H1 (cell line): ENCODE measurements around the gene TAGLN3. TPM values are rescaled to one million over a fixed set of nuclear protein-coding genes. Genes with fewer than 3 reads are reported as not detected.

Source experiments
- CTCF ChIA-PET: fragments of 300-600 bp; sonication (Branson Sonifier 250); formaldehyde crosslinking; loops from one replicate; lab custom pipeline; 2021; ENCODE audit not compliant: partially characterized antibody; lab: Charles Lee
- POLR2A ChIA-PET: fragments of 300-600 bp; sonication (Branson Sonifier 250); formaldehyde crosslinking; loops from one replicate; lab custom pipeline; 2021; ENCODE audit warnings: inconsistent platforms; ENCODE audit not compliant: partially characterized antibody; lab: Charles Lee
- DNase-seq, 2 experiments: peaks; one replicate each; pipeline versions ENCODE4 v3.0.0 to v3.0.0-alpha.2; 2010 to 2022; ENCODE audit warnings: low spot score in 2 of 2, low read depth in 1 of 2, mixed read lengths in 1 of 2
- FAIRE-seq: peaks from 2 replicates; lab custom pipeline; 2011; peaks lifted over from hg19 to GRCh38; lab: Jason Lieb, UNC
- H2AFZ ChIP-seq: 2 replicates; pipeline ENCODE4 v1.8.1; 2012; ENCODE audit warnings: low read length, inconsistent platforms
- H2AK5ac ChIP-seq: 2 replicates; pipeline ENCODE4 v1.6.1; 2013; ENCODE audit warnings: low read depth, low read length
- H2BK120ac ChIP-seq: replicated peaks from 2 replicates; pipeline ENCODE3; 2013; ENCODE audit warnings: low read depth, low read length, inconsistent platforms
- H2BK12ac ChIP-seq: 2 replicates; pipeline ENCODE4 v1.6.1; 2013; ENCODE audit warnings: low read depth, low read length
- H2BK15ac ChIP-seq: 2 replicates; pipeline ENCODE4 v1.6.1; 2013; ENCODE audit warnings: low read length
- H2BK20ac ChIP-seq: 2 replicates; pipeline ENCODE4 v1.6.1; 2013; ENCODE audit warnings: low read length
- H2BK5ac ChIP-seq: 2 replicates; pipeline ENCODE4 v1.6.1; 2013; ENCODE audit warnings: low read depth, low read length
- H3K14ac ChIP-seq: 2 replicates; pipeline ENCODE4 v1.6.1; 2013; ENCODE audit warnings: inconsistent platforms; ENCODE audit not compliant: insufficient read length
- H3K18ac ChIP-seq: 2 replicates; pipeline ENCODE4 v1.6.1; 2013; ENCODE audit warnings: low read length; ENCODE audit errors: extremely low read depth
- H3K23ac ChIP-seq: 2 replicates; pipeline ENCODE4 v1.6.1; 2013; ENCODE audit warnings: inconsistent platforms; ENCODE audit not compliant: insufficient read length
- H3K23me2 ChIP-seq: 2 replicates; pipeline ENCODE4 v1.6.1; 2013; ENCODE audit warnings: low read depth, low read length
- H3K27ac ChIP-seq: 2 replicates; pipeline ENCODE4 v1.6.1; 2011; ENCODE audit warnings: low read depth, low read length, inconsistent platforms
- H3K27me3 ChIP-seq, 4 experiments: replicated peaks in 1 of 4; 1 replicate in 1 of 4; 2 replicates in 3 of 4; pipeline versions ENCODE4 v1.6.1 to v1.8.1; 2011 to 2013; ENCODE audit warnings: low read length in 3 of 4, mild to moderate bottlenecking in 3 of 4, inconsistent platforms in 2 of 4, mixed read lengths in 2 of 4, moderate library complexity in 1 of 4; ENCODE audit not compliant: control insufficient read depth in 3 of 4, insufficient read depth in 3 of 4; ENCODE audit errors: extremely low read depth in 1 of 4
- H3K36me3 ChIP-seq, 4 experiments: 2 replicates each; pipeline versions ENCODE4 v1.6.1 to v1.8.1; 2011 to 2013; ENCODE audit warnings: mild to moderate bottlenecking in 4 of 4, low read length in 3 of 4, moderate library complexity in 2 of 4, control low read depth in 1 of 4, inconsistent platforms in 1 of 4; ENCODE audit not compliant: insufficient read depth in 4 of 4, control insufficient read depth in 2 of 4
- H3K4ac ChIP-seq: replicated peaks from 2 replicates; pipeline ENCODE3; 2013; ENCODE audit warnings: low read length, low read depth, mixed read lengths, inconsistent platforms; ENCODE audit not compliant: insufficient read length
- H3K4me1 ChIP-seq, 4 experiments: replicated peaks in 1 of 4; 1 replicate in 1 of 4; 2 replicates in 3 of 4; pipeline versions ENCODE4 v1.6.1 to v1.8.1; 2011 to 2013; ENCODE audit warnings: low read length in 3 of 4, inconsistent platforms in 2 of 4, mixed read lengths in 1 of 4; ENCODE audit not compliant: insufficient read depth in 4 of 4, control insufficient read depth in 3 of 4
- H3K4me2 ChIP-seq, 2 experiments: 2 replicates each; pipeline versions ENCODE4 v1.6.1 to v1.8.1; 2011 to 2013; ENCODE audit warnings: low read depth in 2 of 2, low read length in 2 of 2, control low read depth in 1 of 2, inconsistent platforms in 1 of 2, mild to moderate bottlenecking in 1 of 2; ENCODE audit not compliant: insufficient read depth in 1 of 2
- H3K4me3 ChIP-seq, 4 experiments: fragments of 200-600, 300-600 bp in 1 of 4; sonication (generic), shearing (Covaris generic), sonication (Bioruptor Twin) in 1 of 4; 2 replicates each; pipeline versions ENCODE4 v1.5.1 to v1.8.1; 2011 to 2016; ENCODE audit warnings: low read length in 4 of 4, low read depth in 3 of 4, control low read depth in 2 of 4, inconsistent platforms in 2 of 4, mild to moderate bottlenecking in 2 of 4, mixed read lengths in 1 of 4, moderate library complexity in 1 of 4; ENCODE audit not compliant: insufficient read depth in 2 of 4; ENCODE audit errors: extremely low read depth in 1 of 4
- H3K56ac ChIP-seq: replicated peaks from 2 replicates; pipeline ENCODE3; 2013; ENCODE audit warnings: low read depth, mild to moderate bottlenecking, mixed read lengths, low read length, inconsistent platforms; ENCODE audit not compliant: insufficient read length
- H3K79me1 ChIP-seq: 2 replicates; pipeline ENCODE4 v1.6.1; 2013; ENCODE audit warnings: low read depth, low read length, control low read depth
- H3K79me2 ChIP-seq, 2 experiments: 2 replicates each; pipeline versions ENCODE4 v1.6.1 to v1.8.1; 2012 to 2013; ENCODE audit warnings: low read length in 2 of 2, mild to moderate bottlenecking in 2 of 2, inconsistent platforms in 1 of 2; ENCODE audit not compliant: insufficient read depth in 2 of 2, control insufficient read depth in 1 of 2
- H3K9ac ChIP-seq, 4 experiments: replicated peaks in 1 of 4; 1 replicate in 1 of 4; 2 replicates in 3 of 4; pipeline versions ENCODE4 v1.6.1 to v1.8.1; 2011 to 2013; ENCODE audit warnings: low read depth in 3 of 4, low read length in 3 of 4, control low read depth in 2 of 4, mild to moderate bottlenecking in 2 of 4, moderate library complexity in 2 of 4, inconsistent platforms in 1 of 4; ENCODE audit errors: extremely low read depth in 1 of 4
- H3K9me3 ChIP-seq, 2 experiments: 2 replicates each; pipeline versions ENCODE4 v1.6.1 to v1.8.1; 2012 to 2013; ENCODE audit warnings: mild to moderate bottlenecking in 2 of 2, moderate library complexity in 2 of 2, control low read depth in 1 of 2, inconsistent platforms in 1 of 2, low read depth in 1 of 2, low read length in 1 of 2, mixed read lengths in 1 of 2; ENCODE audit not compliant: insufficient read depth in 2 of 2
- H4K20me1 ChIP-seq, 2 experiments: replicated peaks in 1 of 2; 2 replicates each; pipeline versions ENCODE3 to v1.8.1; 2011 to 2013; ENCODE audit warnings: inconsistent platforms in 2 of 2, low read length in 2 of 2, mild to moderate bottlenecking in 1 of 2; ENCODE audit not compliant: insufficient read depth in 2 of 2, control insufficient read depth in 1 of 2
- H4K5ac ChIP-seq: 2 replicates; pipeline ENCODE4 v1.6.1; 2013; ENCODE audit warnings: low read length, low read depth, mixed read lengths, inconsistent platforms; ENCODE audit not compliant: insufficient read length
- H4K8ac ChIP-seq: 2 replicates; pipeline ENCODE4 v1.8.0; 2013; ENCODE audit warnings: mild to moderate bottlenecking, moderate library complexity, low read length, inconsistent platforms; ENCODE audit not compliant: insufficient read depth; ENCODE audit errors: extremely low read depth
- H4K91ac ChIP-seq: replicated peaks from 2 replicates; pipeline ENCODE3; 2013; ENCODE audit warnings: low read length, mixed read lengths, inconsistent platforms; ENCODE audit not compliant: insufficient read length
- ASH2L ChIP-seq: fragments of 200-600, 300-600 bp; sonication (generic); IDR thresholded peaks from one replicate; pipeline ENCODE4 v1.7.1; 2017; ENCODE audit warnings: low read length
- CBX5 ChIP-seq: fragments of 300-800, 300-1000 bp; sonication (generic); IDR thresholded peaks from 2 replicates; pipeline ENCODE4 v1.7.1; 2016; ENCODE audit warnings: antibody characterized with exemption, low read length, low read depth
- HDAC2 ChIP-seq, 2 experiments: fragments of 300-600 bp in 1 of 2; sonication (generic) in 1 of 2; IDR thresholded peaks; 2 replicates each; pipeline ENCODE4 v1.6.1; 2011 to 2012; ENCODE audit warnings: low read depth in 2 of 2, low read length in 2 of 2, mild to moderate bottlenecking in 2 of 2, moderate library complexity in 2 of 2, borderline replicate concordance in 1 of 2, inconsistent platforms in 1 of 2
- KDM4A ChIP-seq: IDR thresholded peaks from one replicate; pipeline ENCODE4 v1.7.1; 2012; ENCODE audit warnings: low read depth, mild to moderate bottlenecking, moderate library complexity, low read length, inconsistent platforms; ENCODE audit not compliant: severe bottlenecking
- PHF8 ChIP-seq: fragments of 200-600 bp; sonication (generic); conservative IDR thresholded peaks from 2 replicates; pipeline ENCODE4 v1.7.1; 2012; ENCODE audit warnings: low read depth, mild to moderate bottlenecking, inconsistent platforms, low read length, moderate library complexity
- POLR2A ChIP-seq, 2 experiments: IDR thresholded peaks; 1 replicate in 1 of 2; 2 replicates in 1 of 2; pipeline ENCODE4 v1.6.1; 2011; ENCODE audit warnings: low read depth in 2 of 2, low read length in 2 of 2, mild to moderate bottlenecking in 2 of 2; ENCODE audit errors: control extremely low read depth in 1 of 2
- YY1 ChIP-seq: IDR thresholded peaks from 2 replicates; pipeline ENCODE4 v1.6.1; 2011; ENCODE audit warnings: low read depth, mild to moderate bottlenecking, low read length
- WGBS, 2 experiments: shearing (Covaris generic) in 1 of 2; methylation state at CpG; one replicate each; pipeline versions ENCODE4 v1.1.6 to v1.1.7; 2013 to 2015; ENCODE audit warnings: low lambda C conversion rate in 2 of 2, mixed read lengths in 2 of 2, inconsistent platforms in 1 of 2, low coverage in 1 of 2, missing lambda C conversion rate in 1 of 2; ENCODE audit not compliant: insufficient replicate concordance in 2 of 2, insufficient coverage in 1 of 2, insufficient read length in 1 of 2; ENCODE audit errors: extremely low coverage in 1 of 2, missing lambda C conversion rate in 1 of 2; 5-methylcytosine and 5-hydroxymethylcytosine counted together
- polyA plus RNA-seq, 7 experiments: library from polyadenylated mRNA; depleted of rRNA in 3 of 7; stranded (reverse) in 5 of 7; unstranded in 2 of 7; fragments of >200 nt in 5 of 7; fragments of 200-250 nt in 2 of 7; gene quantifications; 1 replicate in 5 of 7; 2 replicates in 1 of 7; 4 replicates in 1 of 7; pipeline versions ENCODE4 v1.2.1 to v1.2.3, GENCODE V29; 2011 to 2013; ENCODE audit warnings: missing spikeins in 2 of 7, mixed read lengths in 2 of 7
- total RNA-seq: library from RNA; stranded (reverse); fragmentation: NEBNext Ultra II Directional; extraction: Animal tissue kit (Norgen Biotek cat#: 25700); gene quantifications from 2 replicates; pipeline ENCODE4 v1.2.1, GENCODE V29; 2021

The TAGLN3 gene
- total and polyA plus RNA-seq, 2 of the 8 experiments (the other 6 are each of a cell fraction or from before 2014, with no cell fraction given) = 6.3 to 7.5 TPM

GRCh38 chr3:111999484-112000324 is 982 bp downstream of the TAGLN3 start:
- Histone ChIP-seq H3K79me1 (no peaks in the 10 kb centered on the region), H2BK20ac (peak overlapping the region; percentile 72; the same call in 1 of the 2 replicates), H2BK5ac (no peak overlapping the region; the same call in 1 of the 2 replicates), H2BK120ac (no peak overlapping the region), H3K4me3 (peak overlapping the region; percentile 63 to 77 (median 72)), H2AFZ (peak overlapping the region; percentile 72), H4K91ac (no peak overlapping the region), H3K27me3 (peaks cover 1 to 22% (median 9%) of the 10 kb centered on the region in 4 experiments; a peak in 4 of 7 replicates), H3K23ac (no peak overlapping the region), H4K8ac (peak overlapping the region; percentile 36; the same call in 1 of the 2 replicates), H3K4me2 (peak overlapping the region; percentile 85 to 92), H3K4me1 (peaks cover 3 to 10% (median 6%) of the 10 kb centered on the region in 4 experiments; a peak in 5 of 7 replicates), H3K18ac (peak overlapping the region; percentile 66; the same call in 1 of the 2 replicates), H2BK15ac (peak overlapping the region; percentile 85; the same call in 1 of the 2 replicates)
- POLR2A ChIA-PET = interaction anchor here (0.7 to 4.1 kb wide), 7 partner anchors 8 to 241 kb away, joined by 3 to 22 read pairs (median 5); partner anchors contain the start of gene ABHD10
- WGBS, 2 experiments = 13% methylated on average over 19 of the region's 19 CpGs; no CpG with 5 or more reads in 1 of the 2 experiments
- CTCF ChIA-PET = interaction anchor here (0.6 to 21.3 kb wide), 11 partner anchors 9 to 333 kb away, joined by 3 to 384 read pairs (median 6); partner anchors contain the start of gene ABHD10
- TF ChIP-seq POLR2A (IDR thresholded peaks at IDR 0.05; ENCODE audit: control extremely low read depth in 1 of 2, low read depth in 2 of 2, low read length in 2 of 2) (peak in 1 of 2 experiments; percentile 41; a peak in 1 of 3 replicates), ASH2L (peak; percentile 37), KDM4A (peak; percentile 65), HDAC2 (IDR thresholded peaks at IDR 0.05; ENCODE audit: borderline replicate concordance in 1 of 2, low read depth in 2 of 2, low read length in 2 of 2) (no peak), CBX5 (no peak), PHF8 (0 out of 2 replicates have a peak, but pooled peaks have one; percentile 26), YY1 (0 out of 2 replicates have a peak, but pooled peaks have one; percentile 7)
- TF ChIP-seq, all 59 proteins: peak for 5
- Histone ChIP-seq H3K23me2 (peaks cover 12% of the 10 kb centered on the region), H2BK12ac (no peak overlapping the region), H3K9me3 (no peaks in the 10 kb centered on the region), H4K20me1 (peaks cover 3% of the 10 kb centered on the region in 2 experiments), H3K56ac (no peak overlapping the region), H3K14ac (no peak overlapping the region), H4K5ac (no peak overlapping the region), H3K27ac (0 out of 2 replicates have a peak overlapping the region, but pooled peaks have one; percentile 5), H3K4ac (no peak overlapping the region), H3K79me2 (no peaks in the 10 kb centered on the region), H2AK5ac (no peak overlapping the region), H3K36me3 (peaks cover 0 to 2% (median 0%) of the 10 kb centered on the region in 4 experiments; a peak in 2 of 8 replicates), H3K9ac (peak overlapping the region in 3 of 4 experiments; percentile 37 to 80 (median 40); a peak in 6 of 7 replicates)
- FAIRE-seq = no peak
- DNase-seq = no peak
